DND-41 (cell line): ENCODE data around the gene SLC12A5.

Source experiments
- ATAC-seq: fragments of 200-7000 bp; cut with Tn5 transposase; 3 replicates; pipeline ENCODE4 v1.9.1; 2021; ENCODE audit warnings: low read depth; ENCODE audit not compliant: insufficient read depth
- DNase-seq: peaks from one replicate; pipeline ENCODE4 v3.0.0-alpha.2; 2020
- H2AFZ ChIP-seq: 2 replicates; pipeline ENCODE4 v1.6.0; 2012; ENCODE audit warnings: low read depth, low read length
- H3K27ac ChIP-seq: 2 replicates; pipeline ENCODE4 v1.5.1; 2012; ENCODE audit warnings: low read length, inconsistent platforms
- H3K27me3 ChIP-seq: fragments of 200-600 bp; sonication (generic); 2 replicates; pipeline ENCODE4 v1.6.0; 2012; ENCODE audit warnings: low read length, mild to moderate bottlenecking, inconsistent platforms; ENCODE audit not compliant: insufficient read depth, poor library complexity
- H3K36me3 ChIP-seq: 2 replicates; pipeline ENCODE4 v1.5.1; 2012; ENCODE audit warnings: low read length, inconsistent platforms; ENCODE audit not compliant: insufficient read depth
- H3K4me1 ChIP-seq: 2 replicates; pipeline ENCODE4 v1.5.1; 2012; ENCODE audit warnings: mild to moderate bottlenecking, low read length; ENCODE audit not compliant: insufficient read depth
- H3K4me2 ChIP-seq: 2 replicates; pipeline ENCODE4 v1.6.0; 2012; ENCODE audit warnings: mild to moderate bottlenecking, moderate library complexity, low read length, inconsistent platforms; ENCODE audit not compliant: insufficient read depth
- H3K4me3 ChIP-seq, 2 experiments: fragments of 200-600 bp in 1 of 2; shearing (Covaris generic) in 1 of 2; 2 replicates each; pipeline ENCODE4 v1.5.1; 2012 to 2016; ENCODE audit warnings: inconsistent platforms in 2 of 2, low read length in 2 of 2, mild to moderate bottlenecking in 2 of 2, low read depth in 1 of 2, moderate library complexity in 1 of 2
- H3K79me2 ChIP-seq: 2 replicates; pipeline ENCODE4 v1.6.0; 2012; ENCODE audit warnings: low read length, inconsistent platforms; ENCODE audit not compliant: insufficient read depth
- H3K9ac ChIP-seq: 2 replicates; pipeline ENCODE4 v1.6.0; 2012; ENCODE audit warnings: low read depth, mild to moderate bottlenecking, inconsistent platforms, low read length, moderate library complexity
- H3K9me3 ChIP-seq: 2 replicates; pipeline ENCODE4 v1.5.1; 2012; ENCODE audit warnings: low read length, moderate library complexity, mild to moderate bottlenecking, inconsistent platforms; ENCODE audit not compliant: insufficient read depth, severe bottlenecking
- H4K20me1 ChIP-seq: 2 replicates; pipeline ENCODE4 v1.6.0; 2012; ENCODE audit warnings: low read length; ENCODE audit not compliant: insufficient read depth
- CTCF ChIP-seq: IDR thresholded peaks from 2 replicates; pipeline ENCODE4 v1.5.1; 2012; ENCODE audit warnings: borderline replicate concordance, low read length, moderate library complexity, mild to moderate bottlenecking; ENCODE audit not compliant: poor library complexity, severe bottlenecking; ENCODE audit errors: extremely low read depth
- EZH2 ChIP-seq: IDR thresholded peaks from 3 replicates; pipeline ENCODE4 v1.6.1; 2012; ENCODE audit warnings: borderline replicate concordance, low read depth, mild to moderate bottlenecking, moderate library complexity, low read length, inconsistent platforms; ENCODE audit not compliant: severe bottlenecking

Gene SLC12A5

GRCh38 chr20:46028772-46029371, at the start of gene SLC12A5:
Gene SLC12A5, plus strand, starts transcription at chr20:46029215. Its CDS starts 130 bp downstream, at chr20:46029345.
- no peak for DNase-seq
- H4K20me1 ChIP-seq: peaks cover 55% of the 10 kb centered on the region
- H3K36me3 ChIP-seq: no peaks in the 10 kb centered on the region
- no peaks in the 10 kb centered on the region for H3K27me3 ChIP-seq
- H3K79me2 ChIP-seq: no peaks in the 10 kb centered on the region
- H3K9ac ChIP-seq: no peak within 1 kb of the TSS
- no peaks in the 10 kb centered on the region for H3K9me3 ChIP-seq
- H3K4me2 ChIP-seq: no peak within 1 kb of the TSS
- H3K4me1 ChIP-seq: no peaks in the 10 kb centered on the region
- no peak within 1 kb of the TSS for H3K27ac ChIP-seq
- no peak within 1 kb of the TSS for H2AFZ ChIP-seq
- ATAC-seq: no peak
- no peak for TF ChIP-seq CTCF
- TF ChIP-seq EZH2: no peak
- no peak within 1 kb of the TSS for H3K4me3 ChIP-seq

DNA sequence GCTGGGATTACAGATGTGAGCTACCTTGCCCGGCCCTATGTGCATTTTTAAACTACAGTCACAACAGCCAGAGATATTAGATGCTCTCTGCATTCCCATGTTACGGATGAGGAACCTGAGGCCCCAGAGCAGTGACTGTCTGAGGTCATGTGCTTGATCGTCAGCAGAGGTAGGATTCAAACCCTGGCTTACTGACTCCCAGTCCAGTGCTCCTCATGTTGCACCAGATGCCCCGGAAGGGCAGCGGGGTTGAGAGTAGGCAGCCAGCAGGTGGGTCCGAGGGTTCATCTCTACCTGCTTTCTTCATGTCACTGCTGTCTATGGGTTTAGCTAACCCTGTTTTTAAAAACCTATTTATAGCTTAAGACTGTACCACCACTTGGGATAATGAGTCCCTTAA, 47.8 kb upstream of the SLC12A5 start:
- Histone ChIP-seq H3K9ac (no peak overlapping the region), H3K36me3 (no peaks in the 10 kb centered on the region), H3K4me2 (no peak overlapping the region), H3K79me2 (no peaks in the 10 kb centered on the region), H3K9me3 (no peaks in the 10 kb centered on the region), H4K20me1 (no peaks in the 10 kb centered on the region), H3K4me1 (no peaks in the 10 kb centered on the region), H3K4me3 (no peak overlapping the region), H2AFZ (no peak overlapping the region), H3K27ac (no peak overlapping the region), H3K27me3 (peaks cover 4% of the 10 kb centered on the region)
- DNase-seq (no peak), ATAC-seq (no peak)
- TF ChIP-seq EZH2 (no peak), CTCF (no peak)

DNA sequence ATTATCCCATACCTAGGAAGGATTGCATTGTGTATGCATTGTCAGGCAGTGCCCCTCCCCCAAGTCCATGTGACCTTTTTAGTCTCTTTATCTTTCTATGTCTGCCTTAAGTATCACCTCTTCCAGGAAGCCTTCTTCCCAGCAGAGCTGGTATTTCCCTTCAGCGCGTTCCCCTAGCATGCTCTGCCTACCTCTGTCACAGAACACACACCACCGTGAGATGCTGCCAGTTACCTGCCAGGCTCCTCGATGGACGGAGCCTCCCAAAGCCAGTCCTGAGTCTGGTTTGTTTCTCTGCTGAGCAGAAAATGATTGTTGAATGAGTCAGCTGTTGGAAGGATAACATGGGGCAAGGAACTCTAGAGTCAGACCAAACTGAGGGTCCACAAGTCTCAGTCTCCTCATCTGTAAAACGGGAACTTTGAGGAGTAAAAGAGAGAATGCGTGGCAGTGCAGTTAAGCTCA, 45.7 kb upstream of the SLC12A5 start:
- Histone ChIP-seq H3K4me3 (no peak overlapping the region), H3K36me3 (no peaks in the 10 kb centered on the region), H3K9ac (no peak overlapping the region), H3K27ac (no peak overlapping the region), H3K4me1 (no peaks in the 10 kb centered on the region), H3K4me2 (no peak overlapping the region), H3K9me3 (no peaks in the 10 kb centered on the region), H2AFZ (no peak overlapping the region), H3K79me2 (no peaks in the 10 kb centered on the region), H4K20me1 (no peaks in the 10 kb centered on the region), H3K27me3 (peaks cover 4% of the 10 kb centered on the region)
- TF ChIP-seq EZH2 (no peak), CTCF (no peak)
- DNase-seq: no peak
- no peak for ATAC-seq
